Panc1 (cell line): ENCODE results near the gene GPR157. TPM values are rescaled to one million over a fixed set of nuclear protein-coding genes. Genes with fewer than 3 reads are reported as not detected.

ENCODE experiments used
- ATAC-seq: fragments of 200-7000 bp; cut with Tn5 transposase; 2 replicates; pipeline ENCODE4 v1.9.1; 2020; ENCODE audit warnings: mild to moderate bottlenecking, moderate library complexity
- BruUV-seq: library from RNA; stranded (reverse); fragments of 400-500 nt; replicated peaks from 2 replicates; lab custom pipeline; 2021; lab: Mats Ljungman, UMichigan
- CTCF ChIA-PET: fragments of 300-600 bp; sonication (Branson Sonifier 250); formaldehyde crosslinking; loops from one replicate; lab custom pipeline; 2022; ENCODE audit warnings: antibody characterized with exemption; lab: Charles Lee
- POLR2A ChIA-PET: fragments of 300-600 bp; sonication (Branson Sonifier 250); formaldehyde crosslinking; loops from one replicate; lab custom pipeline; 2022; ENCODE audit warnings: antibody characterized with exemption; lab: Charles Lee
- DNase-seq: peaks from one replicate; pipeline ENCODE4 v3.0.0-alpha.2; 2010; ENCODE audit warnings: low read depth, low spot score
- H3K27ac ChIP-seq: 2 replicates; pipeline ENCODE4 v1.5.1; 2011; ENCODE audit warnings: mild to moderate bottlenecking, low read length, inconsistent platforms
- H3K27me3 ChIP-seq: fragments of 200-500 bp; sonication (Bioruptor generic); 2 replicates; pipeline ENCODE4 v1.6.0; 2014; ENCODE audit warnings: low read length, inconsistent platforms; ENCODE audit not compliant: control insufficient read depth, insufficient read depth
- H3K36me3 ChIP-seq: fragments of 200-500 bp; sonication (Bioruptor generic); 2 replicates; pipeline ENCODE4 v1.5.1; 2014; ENCODE audit warnings: inconsistent platforms, mild to moderate bottlenecking, low read length, moderate library complexity; ENCODE audit not compliant: control insufficient read depth, insufficient read depth
- H3K4me1 ChIP-seq: 2 replicates; pipeline ENCODE4 v1.5.1; 2011; ENCODE audit warnings: inconsistent platforms, mild to moderate bottlenecking, low read length, moderate library complexity; ENCODE audit not compliant: control insufficient read depth, insufficient read depth
- H3K4me3 ChIP-seq, 2 experiments: 2 replicates each; pipeline ENCODE4 v1.5.1; 2011 to 2012; ENCODE audit warnings: low read depth in 2 of 2, low read length in 2 of 2, mild to moderate bottlenecking in 2 of 2, inconsistent platforms in 1 of 2, moderate library complexity in 1 of 2
- H3K9me3 ChIP-seq: fragments of 200-500 bp; sonication (Bioruptor generic); 2 replicates; pipeline ENCODE4 v1.5.1; 2014; ENCODE audit warnings: low read depth, mild to moderate bottlenecking, inconsistent platforms, low read length, moderate library complexity; ENCODE audit not compliant: control insufficient read depth, insufficient read depth
- CTCF ChIP-seq: fragments of 450-650 bp; IDR thresholded peaks from 2 replicates; pipeline ENCODE4 v1.5.1; 2017; ENCODE audit warnings: mild to moderate bottlenecking
- POLR2AphosphoS5 ChIP-seq: IDR thresholded peaks from 2 replicates; pipeline ENCODE4 v1.6.1; 2012; ENCODE audit warnings: mild to moderate bottlenecking, low read depth, low read length, moderate library complexity
- REST ChIP-seq, 2 experiments: IDR thresholded peaks; 2 replicates each; pipeline ENCODE4 v1.6.1; 2011 to 2012; ENCODE audit warnings: low read depth in 2 of 2, control low read depth in 1 of 2, low read length in 1 of 2, mild to moderate bottlenecking in 1 of 2, moderate library complexity in 1 of 2; ENCODE audit not compliant: insufficient read depth in 1 of 2
- SIN3A ChIP-seq: IDR thresholded peaks from 2 replicates; pipeline ENCODE4 v1.6.1; 2012; ENCODE audit warnings: low read depth, mild to moderate bottlenecking, low read length, moderate library complexity, borderline replicate concordance; ENCODE audit not compliant: insufficient read depth
- TCF7L2 ChIP-seq: IDR thresholded peaks from 2 replicates; pipeline ENCODE4 v1.6.1; 2011; ENCODE audit warnings: mild to moderate bottlenecking, low read depth, low read length, inconsistent platforms
- in situ Hi-C: cut with HindIII; loops from 2 replicates; pipeline ENCODE4 v1.10.0; 2016; ENCODE audit warnings: low sequenced_read_pairs, low pct_unique_long_range_greater_than_20kb
- intact Hi-C: fragments of 100-400 bp; cut with micrococcal nuclease; formaldehyde crosslinking; loops from one replicate; pipeline ENCODE4 v1.10.0; 2022; ENCODE audit not compliant: unreplicated experiment
- total RNA-seq: library from RNA; stranded (reverse); gene quantifications from one replicate; pipeline ENCODE4 v1.2.1, GENCODE V29; 2021; ENCODE audit not compliant: unreplicated experiment

Gene GPR157
- total RNA-seq, 1 experiment from 2014 or later = 19.8 TPM

GRCh38 chr1:9161342-9161741 lies 32.4 kb upstream of the GPR157 start:
- Histone ChIP-seq H3K36me3 (no peaks in the 10 kb centered on the region), H3K9me3 (no peaks in the 10 kb centered on the region), H3K27ac (peak overlapping the region; percentile 50), H3K4me1 (peaks cover 45% of the 10 kb centered on the region), H3K27me3 (no peaks in the 10 kb centered on the region), H3K4me3 (no peak overlapping the region)
- no peak for ATAC-seq
- BruUV-seq = no TSS peak
- in situ Hi-C loops = no loop called here
- intact Hi-C loops = no loop called here
- POLR2A ChIA-PET = no interaction called here
- CTCF ChIA-PET = no interaction called here
- no peak for TF ChIP-seq REST (IDR thresholded peaks at IDR 0.05; ENCODE audit: insufficient read depth in 1 of 2, low read depth in 2 of 2, low read length in 1 of 2)
- TF ChIP-seq POLR2AphosphoS5 = no peak
- TF ChIP-seq TCF7L2 = no peak
- no peak for TF ChIP-seq CTCF
- TF ChIP-seq SIN3A = no peak
- DNase-seq = no peak

GRCh38 chr1:9160079-9160717 lies 31.3 kb upstream of the GPR157 start:
- intact Hi-C loops (no loop called here), in situ Hi-C loops (no loop called here)
- Histone ChIP-seq H3K27me3 (no peaks in the 10 kb centered on the region), H3K9me3 (no peaks in the 10 kb centered on the region), H3K4me3 (no peak overlapping the region), H3K36me3 (no peaks in the 10 kb centered on the region), H3K27ac (no peak overlapping the region), H3K4me1 (peaks cover 42% of the 10 kb centered on the region)
- BruUV-seq = no TSS peak
- ChIA-PET POLR2A (interaction anchor here (0.7 kb wide), 1 partner anchor 141 kb away, joined by 5 read pairs; no protein-coding TSS in a partner anchor), CTCF (interaction anchor here (0.8 kb wide), 1 partner anchor 18 kb away, joined by 3 read pairs; no protein-coding TSS in a partner anchor)
- DNase-seq = no peak
- no peak for TF ChIP-seq POLR2AphosphoS5
- TF ChIP-seq CTCF = no peak
- no peak for TF ChIP-seq REST (IDR thresholded peaks at IDR 0.05; ENCODE audit: insufficient read depth in 1 of 2, low read depth in 2 of 2, low read length in 1 of 2)
- TF ChIP-seq TCF7L2 = no peak
- TF ChIP-seq SIN3A = no peak
- no peak for ATAC-seq
